Urothelium cell line (cell line): Measurements from ENCODE around the gene THSD7A.
"Not testable (repeated sequence)": the region's sequence is repeated elsewhere in the genome, so short reads cannot be mapped to it uniquely, and the experiment has no call there.

Source experiments
- DNase-seq: peaks from one replicate; pipeline ENCODE4 v3.0.0; 2011; ENCODE audit warnings: low spot score, mixed read lengths
- FAIRE-seq: peaks from 2 replicates; lab custom pipeline; 2011; peaks lifted over from hg19 to GRCh38; lab: Jason Lieb, UNC

Gene THSD7A

GRCh38 chr7:11471255-11471654, 360.7 kb downstream of the THSD7A start:
- DNase-seq, result no peak
- no peak for FAIRE-seq

- DNase-seq (no peak), FAIRE-seq (no peak)
Observed at GRCh38 chr7:11469028-11469745, 362.8 kb downstream of the THSD7A start.

GRCh38 chr7:11466517-11467105, 365.4 kb downstream of the THSD7A start:
- FAIRE-seq, result peak; percentile 58
- DNase-seq, result no peak

GRCh38 chr7:11464624-11465023, 367.4 kb downstream of the THSD7A start:
- no peak for FAIRE-seq
- DNase-seq, result no peak

GRCh38 chr7:11461946-11462345, 370.1 kb downstream of the THSD7A start:
- DNase-seq (no peak), FAIRE-seq (no peak)

GRCh38 chr7:11458736-11459483, 373.1 kb downstream of the THSD7A start:
- DNase-seq (peak; percentile 43), FAIRE-seq (peak; percentile 77)

- DNase-seq (no peak), FAIRE-seq (no peak)
Observed at GRCh38 chr7:11457419-11457818, 374.6 kb downstream of the THSD7A start.

GRCh38 chr7:11456574-11456973, 375.4 kb downstream of the THSD7A start:
- DNase-seq (no peak), FAIRE-seq (no peak)

- FAIRE-seq (no peak), DNase-seq (no peak)
Observed at GRCh38 chr7:11452476-11452875, 379.5 kb downstream of the THSD7A start.

- FAIRE-seq (no peak), DNase-seq (no peak)
Observed at GRCh38 chr7:11450281-11450680, 381.7 kb downstream of the THSD7A start.

- FAIRE-seq (no peak), DNase-seq (no peak)
Observed at GRCh38 chr7:11449316-11449715, 382.7 kb downstream of the THSD7A start.

- FAIRE-seq, result no peak
- no peak for DNase-seq
Observed at GRCh38 chr7:11448323-11448722, 383.7 kb downstream of the THSD7A start.

- DNase-seq, result no peak
- no peak for FAIRE-seq
Observed at GRCh38 chr7:11447106-11447505, 384.9 kb downstream of the THSD7A start.

GRCh38 chr7:11443934-11444333, 388.1 kb downstream of the THSD7A start:
- not testable (repeated sequence) for FAIRE-seq, DNase-seq

- FAIRE-seq (no peak), DNase-seq (no peak)
Observed at GRCh38 chr7:11437994-11438393, 394.0 kb downstream of the THSD7A start.

GRCh38 chr7:11436773-11437524, 395.0 kb downstream of the THSD7A start:
- peak; percentile 46 for FAIRE-seq
- no peak for DNase-seq

- no peak for DNase-seq
- FAIRE-seq, result no peak
Observed at GRCh38 chr7:11436316-11436715, 395.7 kb downstream of the THSD7A start.

- no peak for FAIRE-seq
- no peak for DNase-seq
Observed at GRCh38 chr7:11434366-11434765, 397.6 kb downstream of the THSD7A start.

GRCh38 chr7:11430841-11431240, 401.2 kb downstream of the THSD7A start:
- FAIRE-seq, result no peak

GRCh38 chr7:11430112-11430511, 401.9 kb downstream of the THSD7A start:
- no peak for DNase-seq
- no peak for FAIRE-seq

More at GRCh38 chr7:11430841-11431240, 401.2 kb downstream of the THSD7A start:
- DNase-seq, result no peak
